Omental fat pad (tissue), 4 donors: ENCODE measurements around the gene COL23A1. TPM values are rescaled to one million over a fixed set of nuclear protein-coding genes. Genes with fewer than 3 reads are reported as not detected.
"Not testable (repeated sequence)": the region's sequence is repeated elsewhere in the genome, so short reads cannot be mapped to it uniquely, and the experiment has no call there.

Source experiments
- ATAC-seq: fragments of 150-250 bp; one replicate; pipeline ENCODE4 v1.9.1; 2016; ENCODE audit warnings: mild to moderate bottlenecking, moderate library complexity; ENCODE audit not compliant: low FRiP score
- DNase-seq: peaks from one replicate; pipeline ENCODE4 v3.0.0-alpha.2; 2019; ENCODE audit warnings: low spot score
- total RNA-seq, 4 donors: library from RNA; depleted of rRNA; stranded (reverse); fragments of >200 nt; gene quantifications; one replicate each; pipeline ENCODE4 v1.1.0, GENCODE V29; 2016
- TF ChIP-seq, protein P1 (sequence below), 3 donors: fragments of 450-650 bp; IDR thresholded peaks; one replicate each; pipeline ENCODE4 v1.5.1; 2016 to 2017; ENCODE audit warnings: antibody characterized with exemption in 3 of 3, mild to moderate bottlenecking in 3 of 3, moderate library complexity in 2 of 3

Gene COL23A1
- total RNA-seq, 4 donors from 2014 or later = 0.12 to 1.0 (median 0.49) TPM

DNA sequence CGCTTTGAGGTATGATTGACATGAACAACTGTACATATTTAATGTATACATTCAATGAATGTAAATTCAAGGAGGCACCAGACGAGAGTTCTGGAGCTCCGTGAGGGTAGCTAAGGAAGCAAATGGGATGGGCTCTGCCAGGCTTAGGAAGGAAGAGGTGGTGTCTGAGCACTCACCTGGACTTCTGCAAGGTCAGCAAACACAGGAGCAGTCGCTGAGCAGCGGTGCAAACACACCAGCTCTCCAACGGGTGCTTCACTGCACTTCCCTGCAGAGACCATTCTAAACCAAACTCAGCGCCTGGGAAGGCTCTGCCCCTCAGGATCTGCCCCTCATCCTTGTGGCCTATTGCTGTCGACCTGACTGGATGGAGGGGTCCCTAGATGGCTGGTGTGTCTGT, 101.5 kb downstream of the COL23A1 start:
- DNase-seq (no peak), ATAC-seq (no peak)
- TF ChIP-seq, protein P1, sequence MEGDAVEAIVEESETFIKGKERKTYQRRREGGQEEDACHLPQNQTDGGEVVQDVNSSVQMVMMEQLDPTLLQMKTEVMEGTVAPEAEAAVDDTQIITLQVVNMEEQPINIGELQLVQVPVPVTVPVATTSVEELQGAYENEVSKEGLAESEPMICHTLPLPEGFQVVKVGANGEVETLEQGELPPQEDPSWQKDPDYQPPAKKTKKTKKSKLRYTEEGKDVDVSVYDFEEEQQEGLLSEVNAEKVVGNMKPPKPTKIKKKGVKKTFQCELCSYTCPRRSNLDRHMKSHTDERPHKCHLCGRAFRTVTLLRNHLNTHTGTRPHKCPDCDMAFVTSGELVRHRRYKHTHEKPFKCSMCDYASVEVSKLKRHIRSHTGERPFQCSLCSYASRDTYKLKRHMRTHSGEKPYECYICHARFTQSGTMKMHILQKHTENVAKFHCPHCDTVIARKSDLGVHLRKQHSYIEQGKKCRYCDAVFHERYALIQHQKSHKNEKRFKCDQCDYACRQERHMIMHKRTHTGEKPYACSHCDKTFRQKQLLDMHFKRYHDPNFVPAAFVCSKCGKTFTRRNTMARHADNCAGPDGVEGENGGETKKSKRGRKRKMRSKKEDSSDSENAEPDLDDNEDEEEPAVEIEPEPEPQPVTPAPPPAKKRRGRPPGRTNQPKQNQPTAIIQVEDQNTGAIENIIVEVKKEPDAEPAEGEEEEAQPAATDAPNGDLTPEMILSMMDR (IDR thresholded peaks at IDR 0.05) = no peak

DNA sequence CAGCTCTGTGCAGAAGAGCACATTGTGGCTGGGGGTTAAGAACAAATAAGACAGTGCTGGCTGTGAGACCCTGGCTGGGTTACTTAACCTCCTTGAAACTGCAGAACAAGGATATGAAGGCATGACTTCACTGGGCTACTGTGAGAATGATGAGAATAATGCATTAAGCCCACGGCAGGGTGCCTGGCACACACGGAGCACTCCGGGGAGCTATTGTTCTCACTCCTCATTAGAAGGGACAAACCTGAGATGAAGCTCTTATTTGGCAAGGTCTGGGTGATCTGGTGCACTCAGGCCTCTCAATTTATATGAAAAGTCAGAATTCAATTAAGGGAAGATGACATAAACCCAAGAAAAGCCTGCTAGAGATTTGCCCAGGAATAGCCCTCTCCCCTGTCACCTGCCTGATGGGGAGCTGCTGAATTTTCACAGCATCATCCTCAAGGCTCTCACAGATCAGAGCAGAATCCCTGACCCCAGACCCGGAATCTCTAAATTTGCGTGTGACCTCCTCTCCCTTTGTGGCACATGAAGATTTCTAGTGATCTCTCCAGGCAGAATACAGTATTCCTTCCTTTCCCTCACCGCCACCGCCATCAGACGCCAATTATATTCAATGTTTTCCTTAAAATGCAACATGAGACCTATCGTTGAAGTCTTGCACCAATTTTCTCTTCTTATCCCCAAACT, 102.1 kb downstream of the COL23A1 start:
- ATAC-seq = no peak
- DNase-seq = no peak
- TF ChIP-seq, protein P1 (IDR thresholded peaks at IDR 0.05) = no peak

DNA sequence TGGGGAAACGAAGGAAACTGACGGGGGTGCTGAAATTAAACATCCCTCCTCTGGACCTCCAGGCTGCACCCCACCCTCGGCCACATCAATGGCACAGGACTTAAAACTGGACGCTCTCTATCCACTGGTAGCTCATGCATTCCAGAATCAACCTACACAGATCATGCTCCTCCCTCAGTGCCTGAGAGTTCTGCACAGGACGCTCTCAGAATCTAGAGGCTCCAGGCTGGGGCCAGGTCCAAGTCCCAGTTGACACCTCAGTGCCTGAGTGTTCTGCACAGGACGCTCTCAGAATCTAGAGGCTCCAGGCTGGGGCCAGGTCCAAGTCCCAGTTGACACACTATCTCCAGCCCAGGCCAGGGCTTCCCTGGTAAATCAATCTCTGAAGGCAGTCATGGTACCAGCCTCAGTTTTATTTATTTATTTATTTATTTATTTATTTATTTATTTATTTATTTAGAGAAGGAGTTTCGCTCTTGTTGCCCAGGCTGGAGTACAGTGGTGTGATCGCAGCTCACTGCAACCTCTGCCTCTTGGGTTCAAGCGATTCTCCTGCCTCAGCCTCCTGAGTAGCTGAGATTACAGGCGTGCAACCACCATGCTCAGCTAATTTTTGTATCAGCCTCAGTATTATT, 103.2 kb downstream of the COL23A1 start:
- ATAC-seq, DNase-seq: not testable (repeated sequence)

DNA sequence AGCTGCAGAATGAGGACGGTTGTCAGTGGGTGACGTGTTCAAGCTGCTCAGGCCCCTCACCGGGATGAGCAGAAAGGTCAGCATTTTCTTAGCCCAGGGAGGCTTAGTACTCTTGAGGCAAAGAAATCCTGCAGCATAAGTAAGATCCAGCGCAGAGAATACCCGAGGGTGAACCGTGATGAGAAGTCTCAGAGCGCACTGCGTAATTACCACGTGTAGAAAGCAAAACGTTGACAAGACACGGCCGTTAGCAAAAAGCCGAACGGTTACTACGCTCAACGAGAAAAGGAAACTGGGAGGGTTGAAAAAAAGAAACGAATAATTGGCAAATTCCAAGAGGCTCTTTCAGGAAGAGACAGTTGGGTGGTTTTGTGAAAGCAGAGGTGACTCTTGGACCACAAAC, 104.0 kb downstream of the COL23A1 start:
- no peak for ATAC-seq
- no peak for DNase-seq
- TF ChIP-seq, protein P1 (IDR thresholded peaks at IDR 0.05) = no peak

DNA sequence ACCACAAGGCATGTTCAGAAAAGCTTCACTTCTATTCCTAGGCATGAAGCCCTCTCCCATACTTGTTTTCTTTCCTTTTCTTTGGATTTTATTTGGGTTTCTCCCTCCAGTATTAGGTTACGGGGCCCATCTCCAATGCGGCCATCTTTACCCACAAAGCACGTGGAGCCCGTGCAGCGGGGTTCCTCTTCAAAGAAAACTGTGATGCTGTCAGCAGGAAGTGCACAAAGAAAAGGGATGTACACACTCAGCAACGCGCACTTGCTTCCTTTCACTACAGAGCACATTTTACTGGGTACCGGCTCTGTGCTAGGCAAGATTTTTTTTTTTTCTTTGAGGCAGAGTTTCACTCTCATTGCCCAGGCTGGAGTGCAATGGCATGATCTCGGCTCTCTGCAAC, 106.6 kb downstream of the COL23A1 start:
- ATAC-seq (no peak), DNase-seq (no peak)
- TF ChIP-seq, protein P1 (IDR thresholded peaks at IDR 0.05) = no peak

DNA sequence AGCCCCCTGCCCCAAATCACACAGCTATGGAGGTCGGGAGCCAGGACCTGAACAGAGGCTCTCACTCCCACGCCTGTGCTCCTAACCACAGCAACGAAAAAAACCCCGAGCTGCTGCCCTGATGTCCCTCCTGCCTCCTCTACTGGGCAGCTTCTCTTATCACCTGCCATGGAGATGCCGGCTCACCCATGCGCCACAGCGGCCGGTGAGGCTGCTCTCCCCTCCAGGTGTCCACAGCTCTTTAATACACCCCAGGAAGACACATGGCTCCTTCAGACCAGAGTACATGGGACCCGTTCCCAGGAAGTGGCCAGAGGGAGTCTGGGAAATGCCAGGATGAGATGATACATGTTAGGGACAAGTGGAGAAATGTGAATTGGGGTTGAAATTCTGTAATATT, 110.9 kb downstream of the COL23A1 start:
- DNase-seq (no peak), ATAC-seq (no peak)
- TF ChIP-seq, protein P1 (IDR thresholded peaks at IDR 0.05) = no peak

DNA sequence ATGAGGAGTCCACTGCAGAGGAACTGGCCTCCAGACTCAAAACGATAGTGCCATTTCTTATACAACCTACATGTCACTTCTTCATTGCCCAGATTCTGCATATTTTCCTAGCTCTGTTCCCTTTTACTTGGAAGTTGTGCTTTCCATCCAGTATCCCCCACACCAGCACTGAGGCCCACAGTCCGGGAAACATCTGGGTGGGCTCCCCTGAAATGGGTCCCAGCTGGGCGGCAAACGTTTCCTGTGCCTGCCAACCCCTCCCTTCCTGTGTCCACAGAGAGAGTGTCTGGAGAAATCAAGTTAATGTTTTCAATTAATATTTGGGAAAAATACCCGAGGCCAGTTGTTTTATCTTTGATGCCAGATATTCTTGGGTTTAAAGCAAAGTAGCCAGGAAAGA, 111.8 kb downstream of the COL23A1 start:
- TF ChIP-seq, protein P1 (IDR thresholded peaks at IDR 0.05) = no peak
- ATAC-seq = no peak
- DNase-seq = no peak
